Ovary (tissue), 3 donors: ENCODE measurements around the gene FBXO11.

Experiments
- POLR2A ChIP-seq: fragments of 450-650 bp; IDR thresholded peaks from one replicate; pipeline ENCODE4 v1.6.1; 2017; ENCODE audit warnings: antibody characterized with exemption, mild to moderate bottlenecking, moderate library complexity
- TF ChIP-seq, protein P1 (sequence below), 3 donors: fragments of 450-650 bp in 2 of 3; fragments of 200-600 bp in 1 of 3; IDR thresholded peaks; one replicate each; pipeline versions ENCODE4 v1.5.1 to v1.8.0; 2016 to 2022; ENCODE audit warnings: antibody characterized with exemption in 3 of 3, mild to moderate bottlenecking in 1 of 3
- donor health status: DM: no; HTN: no; CAD: no.

DNA sequence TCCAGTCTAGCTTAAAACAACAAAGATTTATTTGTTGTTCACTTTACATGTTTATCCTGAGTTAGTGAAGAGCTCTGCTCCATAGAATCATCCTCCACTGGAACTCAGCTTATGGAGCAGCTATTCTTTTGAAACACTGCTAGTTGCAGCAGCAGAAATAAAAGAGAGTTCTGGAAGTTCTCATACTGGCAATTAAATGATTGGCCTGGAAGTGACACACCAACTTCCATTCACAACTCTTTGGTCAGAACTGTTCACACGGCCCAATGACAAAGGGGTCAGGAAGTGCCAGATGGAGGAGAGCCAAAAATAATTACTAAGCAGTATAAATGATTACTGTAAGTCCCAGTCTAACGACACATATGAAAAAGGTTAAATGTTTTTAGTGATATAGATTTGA is 39.1 kb downstream of the FBXO11 start:
- TF ChIP-seq, protein P1, sequence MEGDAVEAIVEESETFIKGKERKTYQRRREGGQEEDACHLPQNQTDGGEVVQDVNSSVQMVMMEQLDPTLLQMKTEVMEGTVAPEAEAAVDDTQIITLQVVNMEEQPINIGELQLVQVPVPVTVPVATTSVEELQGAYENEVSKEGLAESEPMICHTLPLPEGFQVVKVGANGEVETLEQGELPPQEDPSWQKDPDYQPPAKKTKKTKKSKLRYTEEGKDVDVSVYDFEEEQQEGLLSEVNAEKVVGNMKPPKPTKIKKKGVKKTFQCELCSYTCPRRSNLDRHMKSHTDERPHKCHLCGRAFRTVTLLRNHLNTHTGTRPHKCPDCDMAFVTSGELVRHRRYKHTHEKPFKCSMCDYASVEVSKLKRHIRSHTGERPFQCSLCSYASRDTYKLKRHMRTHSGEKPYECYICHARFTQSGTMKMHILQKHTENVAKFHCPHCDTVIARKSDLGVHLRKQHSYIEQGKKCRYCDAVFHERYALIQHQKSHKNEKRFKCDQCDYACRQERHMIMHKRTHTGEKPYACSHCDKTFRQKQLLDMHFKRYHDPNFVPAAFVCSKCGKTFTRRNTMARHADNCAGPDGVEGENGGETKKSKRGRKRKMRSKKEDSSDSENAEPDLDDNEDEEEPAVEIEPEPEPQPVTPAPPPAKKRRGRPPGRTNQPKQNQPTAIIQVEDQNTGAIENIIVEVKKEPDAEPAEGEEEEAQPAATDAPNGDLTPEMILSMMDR (IDR thresholded peaks at IDR 0.05) = no peak
- TF ChIP-seq POLR2A = no peak
